HG03095 (cell line): ENCODE data around the gene FBXW8.
A peak's percentile ranks its signal among the peaks of the same experiment; 100 is the strongest.

Source experiments
- ATAC-seq: cut with Tn5 transposase; IDR thresholded peaks from one replicate; pipeline ENCODE4 v1.9.1; 2021; ENCODE audit warnings: moderate library complexity; ENCODE audit not compliant: unreplicated experiment

Gene FBXW8, protein sequence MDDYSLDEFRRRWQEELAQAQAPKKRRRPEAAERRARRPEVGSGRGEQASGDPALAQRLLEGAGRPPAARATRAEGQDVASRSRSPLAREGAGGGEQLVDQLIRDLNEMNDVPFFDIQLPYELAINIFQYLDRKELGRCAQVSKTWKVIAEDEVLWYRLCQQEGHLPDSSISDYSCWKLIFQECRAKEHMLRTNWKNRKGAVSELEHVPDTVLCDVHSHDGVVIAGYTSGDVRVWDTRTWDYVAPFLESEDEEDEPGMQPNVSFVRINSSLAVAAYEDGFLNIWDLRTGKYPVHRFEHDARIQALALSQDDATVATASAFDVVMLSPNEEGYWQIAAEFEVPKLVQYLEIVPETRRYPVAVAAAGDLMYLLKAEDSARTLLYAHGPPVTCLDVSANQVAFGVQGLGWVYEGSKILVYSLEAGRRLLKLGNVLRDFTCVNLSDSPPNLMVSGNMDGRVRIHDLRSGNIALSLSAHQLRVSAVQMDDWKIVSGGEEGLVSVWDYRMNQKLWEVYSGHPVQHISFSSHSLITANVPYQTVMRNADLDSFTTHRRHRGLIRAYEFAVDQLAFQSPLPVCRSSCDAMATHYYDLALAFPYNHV

GRCh38 chr12:116910645-116911451 lies at the start of gene FBXW8:
Gene FBXW8, plus strand, starts transcription at chr12:116910950. Its CDS starts 88 bp downstream, at chr12:116911038.
- ATAC-seq: peak; percentile 90

DNA sequence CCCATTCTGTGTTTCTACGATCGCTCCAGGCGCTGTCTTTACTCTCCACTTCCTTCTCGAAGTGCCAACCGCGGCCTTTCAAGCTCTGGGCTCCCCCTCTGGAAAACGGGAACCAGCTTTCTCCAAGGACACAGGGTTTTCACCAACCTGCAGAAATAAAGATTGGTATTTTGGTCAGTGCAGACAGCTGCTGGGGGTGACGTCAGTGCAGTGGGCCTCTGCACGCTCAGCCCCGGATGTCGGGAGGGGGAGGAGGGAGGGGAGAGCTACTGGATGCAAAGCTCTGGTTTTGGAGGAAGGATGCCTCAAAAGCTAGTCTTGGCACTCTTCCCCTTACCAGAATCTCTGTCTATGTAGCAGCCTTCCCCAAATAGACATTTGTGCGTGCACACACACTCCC lies 49.4 kb upstream of the FBXW8 start:
- peak; percentile 84 for ATAC-seq

- no peak for ATAC-seq
These were observed 48.6 kb upstream of the FBXW8 start for GRCh38 chr12:116862167-116862566.

GRCh38 chr12:116863275-116863767 lies 47.4 kb upstream of the FBXW8 start:
- no peak for ATAC-seq

- no peak for ATAC-seq
These were observed 46.2 kb upstream of the FBXW8 start for GRCh38 chr12:116864371-116865160.

GRCh38 chr12:116867523-116867922 lies 43.2 kb upstream of the FBXW8 start:
- ATAC-seq: no peak

GRCh38 chr12:116870306-116870705 lies 40.4 kb upstream of the FBXW8 start:
- no peak for ATAC-seq

DNA sequence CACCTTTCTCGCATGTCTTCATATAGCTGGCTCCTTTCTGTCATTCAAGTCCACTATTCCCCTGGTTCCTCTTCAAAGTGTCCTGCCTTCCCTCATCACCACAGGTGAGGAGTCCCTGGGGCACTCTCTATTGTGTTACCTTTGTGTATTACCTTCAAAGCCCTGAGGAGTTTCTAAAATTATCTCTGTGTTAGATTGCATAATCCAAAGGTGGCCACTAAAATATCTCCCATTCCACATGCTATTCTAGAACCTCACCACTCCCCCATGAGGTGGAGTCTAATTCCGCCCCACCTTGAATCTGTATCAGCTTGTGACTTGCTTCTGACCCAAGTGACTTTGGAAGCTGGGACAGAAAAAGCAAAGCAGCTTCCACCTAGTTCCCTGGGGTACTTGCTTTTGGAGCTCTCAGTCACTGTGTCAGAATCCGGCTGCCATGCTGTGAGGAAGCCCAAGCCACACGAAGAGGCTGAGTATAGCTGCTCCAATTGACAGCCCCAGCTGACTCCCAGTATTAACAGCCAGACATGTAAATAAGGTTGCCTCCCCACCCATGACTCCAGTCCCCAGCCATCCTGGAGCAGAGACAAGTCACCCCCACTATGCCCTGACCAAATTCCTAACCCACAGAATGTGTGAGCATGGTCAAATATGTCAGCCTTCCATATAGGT lies 36.3 kb upstream of the FBXW8 start:
- ATAC-seq: no peak

GRCh38 chr12:116876151-116876869 lies 34.4 kb upstream of the FBXW8 start:
- no peak for ATAC-seq

DNA sequence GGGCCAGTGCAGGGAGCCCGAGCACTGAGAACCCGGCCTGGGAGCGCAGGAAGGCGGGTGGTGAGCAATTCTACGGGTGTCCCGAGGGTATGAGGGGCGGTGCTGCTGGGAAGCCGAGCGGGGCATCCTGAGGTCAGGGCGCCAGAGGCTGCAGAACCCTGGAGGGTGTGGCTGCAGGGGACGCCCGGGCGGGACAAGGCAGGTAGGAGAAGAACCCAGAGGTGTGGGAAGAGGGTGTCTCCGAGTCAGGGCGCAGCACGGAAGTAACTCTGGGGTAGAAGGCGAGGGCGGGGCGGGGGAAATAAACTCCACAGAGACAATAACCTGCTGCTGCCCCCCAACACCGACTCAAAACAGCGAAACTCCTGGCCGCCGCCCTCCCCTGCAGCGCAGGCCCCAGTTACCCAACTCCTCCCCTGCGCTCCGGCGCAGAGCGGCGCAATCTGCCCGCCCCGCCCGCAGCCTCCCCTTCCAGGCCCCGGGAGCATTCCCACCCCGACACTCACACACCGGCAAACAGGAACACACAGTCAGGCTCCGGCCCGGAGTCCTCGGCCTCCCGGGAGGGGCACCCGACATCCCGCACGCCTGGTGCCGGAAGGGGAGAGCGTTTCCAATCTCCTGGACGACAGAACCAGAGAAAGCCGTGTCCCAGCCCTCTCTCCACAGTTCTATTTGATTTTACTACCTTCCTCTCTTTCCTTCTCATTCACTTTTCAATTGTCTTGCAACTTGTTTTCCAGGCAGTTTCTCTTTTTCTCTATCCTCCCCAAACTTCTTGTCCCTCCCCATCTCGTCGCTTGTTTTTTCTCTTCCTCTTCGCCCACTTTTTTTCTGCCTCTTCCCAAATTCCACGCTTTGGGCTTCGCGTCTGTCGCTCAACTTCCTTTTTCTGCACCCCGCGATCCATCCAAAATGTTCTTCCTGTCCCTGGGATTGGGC lies 31.9 kb upstream of the FBXW8 start:
- no peak for ATAC-seq

GRCh38 chr12:116879509-116880212 lies 31.1 kb upstream of the FBXW8 start:
- ATAC-seq: no peak

- no peak for ATAC-seq
These were observed 30.4 kb upstream of the FBXW8 start for GRCh38 chr12:116880213-116880816.

DNA sequence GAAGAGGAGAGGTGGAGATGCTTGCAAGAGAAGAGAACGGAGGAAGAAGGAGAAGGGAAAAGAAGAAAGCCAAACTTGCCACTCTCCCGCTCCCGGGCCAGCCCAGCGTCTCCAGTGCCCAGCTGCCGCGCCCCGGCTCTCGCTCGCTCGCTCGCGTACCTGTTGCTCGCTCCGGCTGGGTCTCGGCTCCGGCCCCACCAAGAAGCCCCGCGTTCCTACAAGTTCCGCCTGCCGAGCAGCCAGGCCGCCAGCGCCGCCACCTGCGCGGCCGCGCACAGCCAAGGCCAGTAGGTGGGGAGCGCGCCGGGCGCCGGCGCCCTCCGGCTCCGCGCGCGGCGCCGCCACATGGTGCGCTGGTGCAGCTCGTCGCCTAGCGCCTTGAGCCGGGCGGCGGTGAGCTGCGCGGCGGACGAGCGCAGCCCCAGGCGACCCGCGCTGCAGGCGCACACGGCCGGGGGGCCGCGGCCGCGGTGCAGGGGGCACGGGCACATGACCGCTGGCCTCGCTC lies 29.9 kb upstream of the FBXW8 start:
- ATAC-seq: peak; percentile 72

GRCh38 chr12:116881325-116881876 lies 29.3 kb upstream of the FBXW8 start, which contains the start of gene HRK:
Gene HRK, minus strand, starts transcription at chr12:116881441. Its CDS starts 134 bp downstream, at chr12:116881307.
- peak; percentile 33 for ATAC-seq

DNA sequence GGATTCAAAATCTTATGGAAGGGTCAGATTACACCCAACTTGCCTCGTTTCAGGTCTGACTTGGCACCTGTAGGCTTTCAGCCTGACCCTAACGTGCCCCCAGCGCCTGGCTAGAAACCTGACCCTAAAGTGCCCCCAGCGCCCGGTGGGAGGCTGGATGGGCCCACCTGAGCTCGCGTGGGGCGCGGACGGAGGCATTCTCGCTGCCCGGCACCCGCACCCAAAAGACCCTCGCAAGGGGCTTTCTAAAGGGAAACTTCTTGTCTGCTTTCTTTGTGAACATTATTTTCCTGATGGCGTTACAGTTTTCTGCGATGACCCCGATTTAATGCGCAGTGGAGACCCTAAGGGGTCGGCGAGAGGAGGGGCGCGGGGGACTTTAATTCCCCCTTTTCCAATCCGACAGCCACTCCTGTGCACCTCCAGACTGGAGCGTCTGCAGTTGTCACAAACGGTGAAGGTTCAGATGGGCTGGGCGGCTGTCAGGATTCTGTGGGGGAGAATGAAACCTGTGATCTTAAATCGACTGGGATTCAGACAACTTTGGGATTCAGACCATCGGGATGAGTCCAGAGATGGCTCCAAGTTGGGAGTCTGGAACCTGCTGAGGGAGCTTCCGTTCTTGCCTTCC lies 28.8 kb upstream of the FBXW8 start:
- ATAC-seq: no peak

- no peak for ATAC-seq
These were observed 28.0 kb upstream of the FBXW8 start for GRCh38 chr12:116882742-116883141.
